HuH-7.5 (cell line): ENCODE measurements around the gene GDF10.

ENCODE experiments used
- DNase-seq: peaks from one replicate; pipeline ENCODE4 v3.0.0; 2011; ENCODE audit warnings: low spot score

The GDF10 gene, protein sequence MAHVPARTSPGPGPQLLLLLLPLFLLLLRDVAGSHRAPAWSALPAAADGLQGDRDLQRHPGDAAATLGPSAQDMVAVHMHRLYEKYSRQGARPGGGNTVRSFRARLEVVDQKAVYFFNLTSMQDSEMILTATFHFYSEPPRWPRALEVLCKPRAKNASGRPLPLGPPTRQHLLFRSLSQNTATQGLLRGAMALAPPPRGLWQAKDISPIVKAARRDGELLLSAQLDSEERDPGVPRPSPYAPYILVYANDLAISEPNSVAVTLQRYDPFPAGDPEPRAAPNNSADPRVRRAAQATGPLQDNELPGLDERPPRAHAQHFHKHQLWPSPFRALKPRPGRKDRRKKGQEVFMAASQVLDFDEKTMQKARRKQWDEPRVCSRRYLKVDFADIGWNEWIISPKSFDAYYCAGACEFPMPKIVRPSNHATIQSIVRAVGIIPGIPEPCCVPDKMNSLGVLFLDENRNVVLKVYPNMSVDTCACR

DNA sequence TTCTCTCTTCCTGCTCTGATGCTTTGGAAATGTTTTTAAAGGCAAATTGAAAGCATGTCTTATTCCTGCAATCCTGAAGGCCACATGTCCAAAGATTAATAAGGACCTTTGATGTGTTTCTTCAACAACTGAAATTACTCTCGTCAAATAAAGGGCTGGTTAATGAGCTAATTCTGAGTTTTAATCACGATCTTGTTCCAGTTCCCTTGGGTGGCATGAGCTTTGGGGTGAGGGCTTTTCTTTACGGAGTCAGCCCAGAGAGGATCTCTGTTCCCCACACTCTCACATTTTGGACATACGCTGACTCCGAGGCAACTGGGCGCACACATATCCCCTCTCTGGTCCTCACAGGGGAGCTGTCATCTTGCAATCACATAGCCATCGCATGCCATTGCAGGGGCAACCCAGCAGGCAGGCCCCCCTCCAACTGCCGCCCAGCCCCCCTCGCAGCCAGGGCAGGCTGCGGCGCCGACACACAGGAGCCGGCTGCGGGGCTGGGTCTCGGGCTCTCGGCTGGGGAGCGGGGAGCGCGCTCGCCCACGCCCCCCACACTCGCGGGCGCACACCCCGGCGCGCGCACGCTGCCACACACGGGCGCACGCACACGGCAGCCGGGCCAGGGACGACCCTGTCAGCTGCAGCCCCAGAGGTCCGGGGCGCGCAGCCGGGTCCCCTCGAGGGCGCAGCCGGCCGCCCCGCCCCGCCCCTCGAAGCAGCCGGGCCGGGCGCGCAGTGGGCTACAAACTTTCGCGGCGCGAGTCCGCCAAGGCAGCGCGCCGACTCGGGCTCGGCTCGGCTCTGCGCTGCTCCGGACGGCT is at the start of gene GDF10:
TSS of gene GDF10 (plus strand) at position 587 of the 818 bp plus-strand sequence. CDS start 455 bp downstream, outside the sequence.
- no peak for DNase-seq

DNA sequence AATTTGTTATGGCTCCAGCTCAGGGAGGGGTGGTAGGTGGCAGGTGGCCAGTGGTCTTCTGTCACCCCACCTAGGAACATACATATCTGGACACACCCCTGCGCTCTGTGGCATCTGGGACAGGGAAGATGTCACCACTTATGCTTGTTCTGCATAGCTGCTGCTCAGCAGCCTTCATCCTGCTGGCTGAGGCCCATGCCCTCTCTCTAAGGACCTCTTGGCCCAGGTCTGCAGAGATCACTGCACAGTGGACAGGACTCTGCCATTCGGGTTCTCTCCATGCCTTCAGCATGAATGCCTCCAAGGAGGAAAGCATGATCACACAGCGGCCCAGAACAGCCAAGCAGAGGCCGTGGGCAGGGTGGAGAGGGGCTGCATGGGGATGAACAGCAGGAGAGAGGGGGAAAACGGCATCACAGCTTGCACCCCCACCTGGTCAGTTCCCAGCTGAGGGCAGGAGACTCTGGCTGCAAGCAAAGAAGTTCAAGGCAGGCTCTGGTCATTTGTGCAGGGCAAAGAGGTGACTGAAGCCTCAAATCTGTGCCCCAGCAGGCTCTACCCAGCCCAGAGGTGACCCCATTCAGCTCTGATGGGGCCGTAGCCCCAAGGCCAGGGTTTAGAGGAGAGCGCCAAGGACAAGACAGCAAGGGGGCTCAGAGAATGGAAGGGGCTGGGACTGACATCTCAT is 47.8 kb upstream of the GDF10 start:
- DNase-seq = no peak

DNA sequence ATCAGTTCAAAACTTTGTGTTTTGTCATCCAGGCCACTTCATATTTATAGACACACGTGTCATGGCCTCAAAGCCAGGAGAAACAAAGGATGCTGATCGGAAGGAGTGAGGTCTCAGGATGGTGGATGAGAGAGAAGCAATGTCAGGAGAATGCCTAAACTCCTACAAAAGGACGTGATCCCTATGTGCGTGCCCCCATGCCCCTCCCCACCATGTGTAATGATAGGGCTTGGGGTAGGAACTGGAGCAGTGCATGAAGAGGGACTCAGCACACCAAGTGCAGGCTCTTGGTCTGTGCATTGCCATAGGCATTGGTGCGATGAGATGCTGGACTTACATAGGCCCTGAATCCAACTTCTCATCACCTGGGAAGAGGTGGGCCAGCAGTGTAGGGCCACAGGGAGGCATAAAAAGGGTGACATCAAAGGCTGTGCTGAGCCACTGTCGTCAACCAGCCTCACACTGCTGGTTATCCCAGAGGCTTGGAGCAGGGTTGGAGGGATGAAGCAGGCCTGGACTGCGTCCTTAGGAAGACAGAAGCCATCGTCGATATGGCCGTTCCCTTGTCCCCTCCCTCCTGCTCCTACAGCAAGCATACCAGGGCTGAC is 46.9 kb upstream of the GDF10 start:
- no peak for DNase-seq

DNA sequence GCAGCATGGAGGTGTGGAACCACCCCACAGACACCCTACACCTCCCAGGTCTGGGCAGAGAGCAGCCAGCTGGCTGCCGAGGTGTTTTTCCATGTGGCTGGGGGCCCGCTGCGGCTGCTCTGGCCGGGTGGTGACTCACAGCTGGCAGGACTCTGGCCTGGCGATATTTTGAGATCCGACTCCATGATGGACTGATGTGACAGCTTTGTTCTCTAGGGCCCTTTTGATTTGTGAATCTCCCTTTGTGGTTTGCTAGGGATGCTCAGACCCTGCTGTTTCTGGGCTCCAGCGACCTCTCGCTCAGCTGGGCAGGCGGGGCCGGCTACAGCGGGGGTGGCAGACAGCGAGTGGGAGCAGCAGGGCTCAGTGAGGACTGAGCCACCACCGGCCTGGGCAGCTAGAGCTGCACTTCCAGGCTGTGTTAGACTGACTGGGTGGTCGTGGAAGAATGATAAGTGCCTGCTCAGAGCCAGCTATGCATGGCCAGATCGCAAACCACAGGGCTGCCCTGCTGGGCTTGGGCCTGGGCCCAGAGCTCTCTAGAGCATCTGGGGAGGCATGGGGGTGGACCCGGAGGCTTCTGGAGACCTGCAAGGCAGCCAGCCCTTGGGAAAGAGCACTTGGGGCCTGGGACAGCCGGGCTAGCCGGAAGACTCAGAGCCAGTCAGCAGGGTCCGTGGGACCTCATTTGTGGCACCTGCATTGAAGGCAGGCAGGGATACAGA is 46.2 kb upstream of the GDF10 start:
- no peak for DNase-seq

DNA sequence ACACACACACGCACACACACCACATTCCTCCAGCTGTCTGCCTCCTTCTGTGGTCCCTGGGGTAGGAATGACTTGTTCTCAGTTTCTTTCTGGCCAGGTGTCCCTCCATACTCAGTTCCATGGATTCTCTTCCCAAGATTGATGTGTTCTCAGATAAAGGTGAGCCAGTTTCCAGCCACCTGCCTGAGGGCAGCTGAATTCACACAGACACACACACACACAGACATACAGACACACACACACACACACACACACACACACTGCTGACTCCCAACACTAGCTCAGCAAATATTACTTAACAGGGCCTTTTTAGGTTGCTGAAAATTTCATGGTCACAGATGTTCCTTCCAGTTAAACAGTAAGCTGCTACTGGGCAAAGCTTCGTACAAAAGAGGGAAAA is 45.4 kb upstream of the GDF10 start:
- DNase-seq = no peak

DNA sequence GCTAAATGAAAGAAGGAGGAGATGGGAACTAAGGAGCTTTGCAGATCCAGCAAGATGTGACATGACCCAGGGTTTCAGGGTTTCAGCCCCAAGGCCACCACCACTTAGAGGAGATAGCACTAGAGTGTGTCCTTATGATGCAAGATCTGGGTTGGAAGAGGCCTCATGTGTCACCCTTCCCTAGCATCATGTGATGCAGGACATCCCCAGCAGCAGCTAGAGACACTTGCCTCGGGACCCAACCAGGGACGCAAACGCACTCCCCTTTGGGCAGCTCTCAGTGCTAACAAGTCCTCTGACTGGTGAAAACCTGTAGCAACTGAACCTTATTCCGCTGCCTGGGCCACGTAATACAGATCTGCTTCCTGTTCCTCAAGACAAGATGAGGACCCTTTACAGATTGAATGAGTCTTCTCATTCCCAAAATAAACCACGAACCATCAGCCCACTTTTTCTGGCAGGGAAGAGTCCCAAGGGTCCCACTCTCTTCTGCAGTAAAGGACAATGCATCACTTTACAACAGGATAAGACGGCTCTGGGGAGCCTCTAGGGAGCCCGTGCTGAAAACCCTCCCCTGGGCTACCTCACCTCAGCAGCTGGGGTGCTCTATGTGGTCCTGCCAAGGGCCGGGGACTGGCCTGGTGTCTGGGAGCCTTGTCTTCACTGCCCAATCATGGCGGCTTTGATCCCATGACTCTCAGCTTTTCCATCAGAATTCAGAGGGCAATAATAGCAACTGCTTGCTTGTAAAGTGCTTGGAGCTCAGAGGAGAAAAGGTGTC is 44.8 kb upstream of the GDF10 start:
- DNase-seq = no peak

DNA sequence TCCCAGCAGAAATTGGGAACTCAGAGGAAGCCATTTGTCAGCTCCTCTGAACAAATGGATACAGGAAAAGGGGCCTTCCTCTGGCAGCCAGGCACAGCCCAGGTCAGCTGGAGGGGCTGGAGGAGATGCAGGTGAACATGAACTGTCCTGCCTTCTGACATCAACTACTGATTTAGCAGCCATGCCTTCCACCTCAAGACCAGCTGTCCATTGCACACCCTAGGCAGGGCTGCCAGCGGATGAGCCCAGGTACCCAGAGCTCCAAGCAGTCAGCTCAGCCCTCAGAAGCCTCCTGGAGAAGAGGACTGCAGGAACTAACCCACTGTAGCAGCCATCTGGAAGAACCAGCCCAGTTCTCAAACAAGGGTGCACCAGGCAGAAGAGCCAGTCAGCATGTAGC is 44.1 kb upstream of the GDF10 start:
- no peak for DNase-seq

DNA sequence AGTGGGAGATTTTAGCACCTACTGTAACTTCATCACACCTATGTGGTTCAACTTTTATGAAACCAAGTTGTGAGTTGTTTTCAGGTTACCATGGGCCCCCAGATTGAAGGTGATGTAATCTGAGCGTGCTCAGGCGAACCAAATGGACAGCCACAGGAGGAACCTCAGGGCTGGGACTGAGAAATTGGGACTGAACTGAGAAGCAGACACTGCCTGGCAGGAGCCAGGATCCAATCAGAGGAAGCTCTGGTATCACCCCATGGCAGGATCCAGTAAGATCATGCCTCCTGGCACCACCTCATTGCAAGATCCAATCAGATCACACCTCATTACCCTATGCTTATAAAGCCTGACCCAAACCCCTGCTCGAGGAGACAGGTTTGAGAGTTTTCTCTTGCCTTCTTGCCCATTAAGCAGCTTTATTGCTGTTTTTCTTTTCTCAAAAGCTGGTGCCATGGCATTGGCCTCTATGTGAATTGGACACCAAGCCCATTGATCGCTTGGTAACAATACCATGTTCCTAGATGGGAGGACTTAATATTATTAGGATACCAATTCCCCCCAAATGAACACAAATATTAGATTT is 43.2 kb upstream of the GDF10 start:
- no peak for DNase-seq

DNA sequence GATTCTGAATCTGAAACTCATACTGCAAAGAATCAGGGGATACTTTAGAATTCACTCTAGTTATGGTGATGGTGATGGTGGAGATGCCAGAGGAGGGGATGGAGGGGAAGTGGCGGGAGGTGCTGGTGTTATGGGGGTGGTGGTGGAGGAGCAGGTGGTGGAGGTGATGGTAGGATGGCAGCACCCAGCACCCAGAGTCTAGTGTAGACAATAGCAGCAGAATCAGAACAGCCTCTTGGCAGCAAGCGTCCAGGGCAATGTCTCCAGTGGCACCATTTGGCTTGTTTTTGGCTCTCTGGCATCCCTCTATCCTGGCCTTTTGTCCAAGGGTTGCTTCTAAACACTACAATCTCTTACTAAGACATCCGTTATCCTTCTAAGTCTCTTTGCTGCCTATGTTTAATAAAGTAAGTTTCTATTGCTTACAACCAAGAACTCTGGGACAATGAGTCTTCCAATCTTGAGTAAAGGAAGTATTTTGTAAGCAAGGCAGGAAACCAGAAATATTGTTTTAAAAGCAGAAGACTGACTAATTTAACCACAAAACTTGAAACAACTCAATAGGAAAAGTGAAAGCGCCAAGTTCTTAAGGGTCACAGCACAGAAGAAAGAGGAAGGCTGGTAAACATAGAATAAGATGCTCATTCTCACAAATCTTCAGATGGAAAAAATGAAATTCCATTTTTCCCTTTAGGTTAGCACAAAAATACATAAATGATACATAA is 42.4 kb upstream of the GDF10 start:
- no peak for DNase-seq

DNA sequence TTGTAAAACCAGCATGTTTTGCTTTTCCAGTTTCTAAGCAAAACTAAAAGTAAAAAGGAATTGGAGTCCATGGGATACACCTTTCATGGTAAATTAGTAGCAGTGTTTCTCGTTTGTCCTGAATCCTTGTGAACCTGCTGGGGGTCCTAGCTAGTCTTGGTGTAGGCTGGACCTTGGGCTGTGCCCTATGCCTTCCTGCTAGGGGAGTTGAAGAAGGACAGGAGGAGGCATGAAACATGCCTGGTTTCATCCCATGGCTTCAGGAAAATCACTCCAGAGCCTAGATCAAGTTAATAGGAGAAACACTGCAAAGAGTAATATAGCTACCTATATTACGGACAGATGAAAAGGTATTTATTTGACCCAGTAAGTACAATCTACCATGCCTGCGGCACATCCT is 41.1 kb upstream of the GDF10 start:
- DNase-seq = no peak

DNA sequence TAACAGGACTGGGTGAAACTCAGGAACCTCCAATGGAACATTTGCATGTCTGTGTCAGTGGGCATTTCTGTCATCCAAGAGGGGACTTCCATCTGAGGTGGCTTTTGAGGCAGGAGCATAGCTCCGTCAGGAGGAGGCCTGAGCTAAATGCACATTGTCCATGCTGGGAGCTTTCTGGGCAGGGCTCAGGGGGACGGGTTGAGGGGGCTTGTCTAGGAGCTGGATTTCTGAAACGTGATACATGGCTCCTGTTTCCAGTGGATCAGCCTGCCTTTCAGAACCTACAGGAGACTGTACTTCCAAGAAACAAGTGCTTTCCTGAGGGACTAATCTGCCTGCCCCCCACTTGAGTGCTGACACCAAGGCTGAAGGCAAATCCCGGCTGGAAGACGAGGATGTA is 40.5 kb upstream of the GDF10 start:
- no peak for DNase-seq

DNA sequence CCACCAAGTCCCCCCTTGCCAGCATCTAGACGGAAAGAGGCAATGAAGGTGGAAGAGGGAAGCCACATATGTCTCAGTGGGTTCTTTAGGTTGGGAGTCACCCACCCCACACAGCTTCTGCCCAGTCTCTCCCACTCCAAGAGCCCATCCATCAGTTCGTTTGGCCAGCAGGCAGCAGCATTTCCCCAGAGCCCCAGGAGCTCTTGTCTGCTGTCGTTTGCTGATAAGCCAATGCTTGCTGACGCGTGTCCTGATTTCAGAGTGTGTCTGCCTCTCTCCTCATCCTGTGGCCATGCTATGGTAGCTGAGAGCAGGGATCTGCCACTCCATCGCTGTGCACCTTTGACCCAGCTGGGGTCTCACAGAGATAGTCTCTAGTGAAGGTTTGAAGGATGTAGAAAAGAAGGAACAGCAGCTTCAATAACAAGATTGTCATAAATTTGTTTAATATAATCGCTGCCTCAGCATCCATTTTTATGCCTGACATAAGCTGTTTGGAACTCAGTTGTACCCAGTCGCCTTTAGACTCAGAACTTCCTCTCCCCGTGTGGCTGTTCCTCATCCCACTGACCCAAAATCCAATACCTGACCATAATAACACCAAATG is 39.4 kb upstream of the GDF10 start:
- no peak for DNase-seq

DNA sequence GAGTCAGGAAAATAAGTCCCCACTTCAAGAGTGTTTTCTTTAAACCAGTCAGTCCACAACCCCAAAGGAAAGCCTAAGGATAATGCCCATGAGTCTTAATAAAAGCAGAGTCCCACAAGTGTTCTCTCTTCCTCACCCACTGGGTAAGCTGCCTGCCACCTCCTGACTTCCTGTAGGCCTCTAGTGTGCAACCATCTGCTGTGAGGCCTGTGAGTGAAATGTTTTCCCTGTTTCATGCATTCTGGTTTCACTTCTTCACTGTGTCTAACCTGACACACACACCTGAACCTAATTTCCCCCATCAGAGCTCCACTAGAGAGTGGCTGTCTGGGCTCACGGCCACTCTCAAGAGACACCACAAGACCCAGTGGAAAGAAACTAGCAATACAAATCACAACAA is 38.9 kb upstream of the GDF10 start:
- DNase-seq = no peak

DNA sequence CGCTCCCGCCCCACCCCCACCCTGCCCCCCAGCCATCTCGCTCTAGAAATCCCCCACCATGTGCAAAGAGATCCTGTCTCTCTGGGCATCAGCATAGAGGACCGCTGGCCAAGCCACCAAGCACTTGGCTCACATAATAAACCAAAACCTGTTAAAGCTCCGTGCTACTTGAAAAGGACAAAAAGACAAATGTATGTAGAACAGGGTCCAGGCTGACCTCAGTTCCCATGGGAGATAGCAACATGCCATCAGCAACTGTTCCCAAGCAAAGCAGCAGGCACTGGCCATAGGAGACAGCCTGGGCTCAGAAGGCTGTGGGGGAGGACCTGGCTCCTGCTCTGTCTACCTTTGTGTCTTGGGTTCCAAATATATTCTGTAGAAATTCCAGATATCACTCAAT is 38.4 kb upstream of the GDF10 start:
- DNase-seq = no peak

DNA sequence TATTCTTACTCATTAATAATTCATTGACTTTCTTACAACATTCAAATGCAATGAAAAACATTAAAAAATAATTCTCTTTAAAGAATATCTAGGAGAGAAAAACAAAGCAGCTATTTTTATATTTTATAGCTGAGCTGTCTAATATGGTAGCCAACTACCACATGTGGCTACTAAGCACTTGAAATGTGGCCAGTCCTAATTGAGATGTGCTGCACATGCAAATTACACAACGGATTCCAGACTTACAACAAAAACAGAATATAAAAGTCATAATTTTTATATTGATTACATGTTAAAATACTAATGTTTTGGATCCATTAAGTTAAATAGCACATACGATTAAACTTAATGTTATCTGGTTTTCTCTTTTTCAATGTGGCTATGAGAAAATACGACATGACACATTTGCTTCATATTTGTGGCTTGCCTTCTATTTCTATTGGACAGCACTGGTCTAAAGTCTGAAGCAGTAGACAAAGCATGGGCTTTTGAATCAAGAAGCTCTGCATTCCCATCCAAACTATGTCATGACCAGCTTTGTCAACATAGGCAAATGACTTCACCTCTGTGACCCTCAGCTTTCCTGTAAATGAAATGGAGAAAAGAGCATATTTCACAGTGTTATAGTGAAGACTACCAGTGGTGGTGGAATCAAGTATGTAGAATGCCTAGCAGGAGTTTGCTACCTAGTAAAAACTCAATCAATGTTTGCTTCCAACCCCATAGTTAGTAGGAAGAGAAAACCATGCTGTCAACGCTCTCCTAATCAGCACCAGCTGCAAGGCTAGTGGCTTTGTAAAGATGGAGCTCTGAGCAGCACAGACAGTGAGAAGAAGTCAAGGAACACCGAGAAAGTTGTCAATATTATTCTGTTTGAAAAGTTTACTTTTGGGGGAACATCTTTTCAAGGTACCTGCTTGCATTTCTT is 37.1 kb upstream of the GDF10 start:
- no peak for DNase-seq

DNA sequence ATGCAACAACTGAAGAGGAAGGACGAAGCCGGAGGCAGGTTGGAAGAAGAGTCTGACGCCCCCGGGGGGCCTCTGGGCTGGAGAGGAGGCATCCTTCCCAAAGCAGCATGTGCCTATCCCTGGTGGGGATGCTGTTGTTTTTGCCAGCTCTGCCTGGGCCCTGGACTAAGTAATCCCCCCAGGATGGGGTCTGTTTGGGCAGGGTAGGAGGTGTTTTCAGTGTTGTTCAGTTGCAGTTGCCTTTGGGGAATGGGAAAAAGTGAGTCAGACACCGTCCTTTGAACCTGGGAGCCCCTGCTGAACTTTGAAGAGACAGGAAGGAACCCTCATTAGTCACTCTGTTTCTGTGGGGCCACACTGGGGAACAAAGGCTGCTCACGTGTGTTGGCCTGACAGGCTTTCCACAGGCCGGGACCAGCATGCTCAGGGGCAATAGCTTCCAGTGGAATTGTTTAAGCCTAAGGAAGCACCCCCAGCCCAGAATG is 35.2 kb upstream of the GDF10 start:
- no peak for DNase-seq

DNA sequence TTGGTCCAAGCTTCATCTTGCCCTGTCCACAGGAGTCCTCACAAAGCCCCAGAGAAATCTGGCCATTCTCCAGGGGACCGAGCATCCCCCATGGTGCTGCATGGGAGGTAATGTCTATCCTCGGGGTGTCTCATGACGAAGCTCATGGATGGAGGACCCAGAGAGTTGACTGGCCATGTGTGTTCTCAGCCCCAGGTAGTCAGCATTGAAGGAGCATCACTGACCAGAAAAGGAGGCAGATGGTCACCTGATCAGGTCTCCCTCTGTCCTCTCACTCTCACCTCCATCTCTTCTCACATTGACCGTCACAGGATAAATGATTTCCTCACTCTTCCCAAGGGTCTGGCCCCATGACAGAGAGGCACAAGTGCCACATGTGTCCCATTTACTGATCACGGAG is 33.4 kb upstream of the GDF10 start:
- no peak for DNase-seq

DNA sequence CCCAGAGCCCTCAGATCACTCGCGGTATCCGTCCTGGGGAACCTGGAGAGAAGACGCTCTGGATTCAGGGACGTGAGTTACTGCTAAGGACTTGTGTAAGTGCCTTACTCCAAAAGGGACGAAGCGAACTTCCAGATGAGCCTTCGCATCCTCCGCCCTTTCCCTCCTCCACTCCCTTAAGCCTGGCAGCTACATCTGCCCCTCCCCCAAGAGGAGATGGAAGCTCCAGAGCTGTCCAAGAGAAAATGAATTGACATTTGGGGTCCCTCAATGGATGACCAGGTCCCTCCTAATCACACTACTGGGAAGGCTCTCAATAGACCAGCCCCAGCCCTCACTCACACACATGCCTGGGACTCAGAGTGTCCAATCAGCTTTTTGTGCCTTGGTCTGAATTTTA is 31.3 kb upstream of the GDF10 start:
- no peak for DNase-seq
